ENCODE data around the gene MCC. TPM values are rescaled to one million over a fixed set of nuclear protein-coding genes. Genes with fewer than 3 reads are reported as not detected.

The MCC gene
- total RNA-seq, 1 donor from 2014 or later: 2.5 TPM

DNA sequence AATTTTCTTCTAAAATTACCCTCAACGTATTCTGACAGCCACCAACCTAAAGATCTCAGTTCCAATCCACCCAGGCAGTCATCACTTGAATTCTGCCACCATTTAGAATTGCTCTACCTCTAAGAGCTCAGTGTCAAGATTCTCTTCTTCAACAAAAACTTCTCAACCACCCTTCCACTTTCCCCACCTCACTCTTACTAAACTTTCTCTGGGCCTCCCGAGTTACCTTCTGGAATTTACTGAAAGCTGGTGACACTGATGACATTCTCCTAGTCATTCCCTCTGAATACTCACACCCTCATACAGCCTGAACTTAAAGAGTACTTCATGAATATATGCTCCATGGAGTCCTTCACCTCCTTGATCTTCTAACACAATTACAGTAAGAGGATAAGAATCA lies 263.0 kb downstream of the MCC start:
- H3K4me1 ChIP-seq: no peaks in the 10 kb centered on the region
- no peak overlapping the region for H3K4me3 ChIP-seq
- DNase-seq (ENCODE audit: low spot score): no peak
- no peaks in the 10 kb centered on the region for H3K27me3 ChIP-seq
- no peaks in the 10 kb centered on the region for H3K36me3 ChIP-seq
- H3K4me3 Mint-ChIP-seq: no peak overlapping the region
- peaks cover 2% of the 10 kb centered on the region for H3K27me3 Mint-ChIP-seq (ENCODE audit: insufficient read depth, low read depth)
- no peak overlapping the region for H3K27ac Mint-ChIP-seq
- no peaks in the 10 kb centered on the region for H3K79me2 ChIP-seq (ENCODE audit: low read depth)
- no peak overlapping the region for H3K9ac ChIP-seq
- TF ChIP-seq EZH2phosphoT487 (IDR thresholded peaks at IDR 0.05): no peak
- no peak for TF ChIP-seq EZH2 (IDR thresholded peaks at IDR 0.05)
- TF ChIP-seq, protein P1, sequence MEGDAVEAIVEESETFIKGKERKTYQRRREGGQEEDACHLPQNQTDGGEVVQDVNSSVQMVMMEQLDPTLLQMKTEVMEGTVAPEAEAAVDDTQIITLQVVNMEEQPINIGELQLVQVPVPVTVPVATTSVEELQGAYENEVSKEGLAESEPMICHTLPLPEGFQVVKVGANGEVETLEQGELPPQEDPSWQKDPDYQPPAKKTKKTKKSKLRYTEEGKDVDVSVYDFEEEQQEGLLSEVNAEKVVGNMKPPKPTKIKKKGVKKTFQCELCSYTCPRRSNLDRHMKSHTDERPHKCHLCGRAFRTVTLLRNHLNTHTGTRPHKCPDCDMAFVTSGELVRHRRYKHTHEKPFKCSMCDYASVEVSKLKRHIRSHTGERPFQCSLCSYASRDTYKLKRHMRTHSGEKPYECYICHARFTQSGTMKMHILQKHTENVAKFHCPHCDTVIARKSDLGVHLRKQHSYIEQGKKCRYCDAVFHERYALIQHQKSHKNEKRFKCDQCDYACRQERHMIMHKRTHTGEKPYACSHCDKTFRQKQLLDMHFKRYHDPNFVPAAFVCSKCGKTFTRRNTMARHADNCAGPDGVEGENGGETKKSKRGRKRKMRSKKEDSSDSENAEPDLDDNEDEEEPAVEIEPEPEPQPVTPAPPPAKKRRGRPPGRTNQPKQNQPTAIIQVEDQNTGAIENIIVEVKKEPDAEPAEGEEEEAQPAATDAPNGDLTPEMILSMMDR (IDR thresholded peaks at IDR 0.05): no peak
- H4K20me1 ChIP-seq (ENCODE audit: low read depth): no peaks in the 10 kb centered on the region
- H3K4me1 Mint-ChIP-seq: no peaks in the 10 kb centered on the region
- H3K9me3 ChIP-seq (ENCODE audit: low read depth): no peaks in the 10 kb centered on the region
- H2AFZ ChIP-seq (replicated peaks): no peak overlapping the region
- H3K4me2 ChIP-seq: no peak overlapping the region
- H3K36me3 Mint-ChIP-seq: peaks cover 1% of the 10 kb centered on the region
- no peaks in the 10 kb centered on the region for H3F3A ChIP-seq (ENCODE audit: low read depth)
- peaks cover 5% of the 10 kb centered on the region for H3K9me3 Mint-ChIP-seq
- H3K27ac ChIP-seq: no peak overlapping the region

DNA sequence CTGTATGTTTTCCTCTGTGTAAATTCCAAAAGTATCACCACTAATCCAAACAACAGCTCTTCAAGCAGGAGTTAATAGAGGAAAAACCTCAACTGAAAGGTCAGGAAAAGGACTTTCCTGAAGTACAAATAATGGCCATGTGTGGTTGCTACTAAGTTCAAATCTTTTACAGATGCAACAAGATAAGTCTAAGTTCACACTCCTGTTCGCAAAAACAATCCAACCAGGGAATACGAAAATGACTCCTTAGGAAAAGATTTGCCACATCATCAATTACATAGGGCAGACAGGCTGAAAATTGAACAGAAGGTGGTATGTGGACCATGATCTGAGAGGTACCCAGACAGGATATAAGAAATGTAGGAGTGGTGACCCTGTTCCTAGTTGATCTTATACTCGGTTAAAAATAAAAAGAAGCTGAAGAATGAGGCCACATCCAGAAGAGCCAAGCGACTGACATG lies 263.6 kb downstream of the MCC start:
- Histone ChIP-seq H3K9me3 (ENCODE audit: low read depth) (no peaks in the 10 kb centered on the region), H3K27ac (no peak overlapping the region), H3K27me3 (no peaks in the 10 kb centered on the region), H3K36me3 (no peaks in the 10 kb centered on the region), H3K79me2 (ENCODE audit: low read depth) (no peaks in the 10 kb centered on the region), H3F3A (ENCODE audit: low read depth) (no peaks in the 10 kb centered on the region), H3K4me3 (no peak overlapping the region), H3K4me1 (no peaks in the 10 kb centered on the region), H3K4me2 (no peak overlapping the region), H3K9ac (no peak overlapping the region), H2AFZ (replicated peaks) (no peak overlapping the region), H4K20me1 (ENCODE audit: low read depth) (no peaks in the 10 kb centered on the region)
- no peak overlapping the region for H3K27ac Mint-ChIP-seq
- peaks cover 2% of the 10 kb centered on the region for H3K27me3 Mint-ChIP-seq (ENCODE audit: insufficient read depth, low read depth)
- H3K36me3 Mint-ChIP-seq: peaks cover 1% of the 10 kb centered on the region
- no peak overlapping the region for H3K4me3 Mint-ChIP-seq
- H3K4me1 Mint-ChIP-seq: peaks cover 1% of the 10 kb centered on the region
- no peak for DNase-seq (ENCODE audit: low spot score)
- TF ChIP-seq EZH2 (IDR thresholded peaks at IDR 0.05): no peak
- TF ChIP-seq EZH2phosphoT487 (IDR thresholded peaks at IDR 0.05): no peak
- TF ChIP-seq, protein P1 (IDR thresholded peaks at IDR 0.05): no peak
- peaks cover 7% of the 10 kb centered on the region for H3K9me3 Mint-ChIP-seq

DNA sequence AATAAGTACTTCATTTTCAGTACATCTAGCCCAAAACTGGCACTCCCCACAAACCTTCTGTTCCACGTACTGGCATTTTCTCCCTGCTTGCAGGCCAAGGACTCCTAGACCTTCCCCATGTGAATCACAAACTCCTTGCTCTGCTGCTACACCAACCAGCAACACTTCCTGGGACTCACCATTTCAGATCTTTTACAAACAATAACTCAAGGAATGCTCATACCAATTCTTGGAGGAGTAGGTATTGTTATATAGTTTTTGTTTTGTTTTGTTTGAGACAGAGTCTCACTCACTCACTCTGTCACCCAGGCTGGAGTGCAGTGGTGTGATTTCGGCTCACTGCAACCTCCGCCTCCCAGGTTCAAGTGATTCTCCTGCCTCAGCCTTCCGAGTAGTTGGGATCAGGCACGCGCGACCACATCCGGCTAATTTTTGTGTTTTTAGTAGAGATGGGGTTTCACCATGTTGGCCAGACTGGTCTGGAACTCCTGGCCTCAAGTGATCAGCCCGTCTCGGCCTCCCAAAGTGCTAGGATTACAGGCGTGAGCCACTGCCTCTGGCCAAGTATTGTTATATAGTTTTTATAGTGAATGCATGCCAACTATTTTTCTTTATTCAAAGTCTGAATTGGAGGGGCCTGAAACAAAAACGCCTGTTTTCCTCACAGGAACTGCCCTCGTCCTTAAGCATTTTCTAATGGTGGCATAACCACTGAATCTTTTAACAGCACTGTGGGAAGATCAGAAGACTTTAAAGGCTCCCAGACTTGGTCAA lies 264.2 kb downstream of the MCC start:
- no peaks in the 10 kb centered on the region for H3K79me2 ChIP-seq (ENCODE audit: low read depth)
- H3K9me3 ChIP-seq (ENCODE audit: low read depth): no peaks in the 10 kb centered on the region
- H3K4me3 Mint-ChIP-seq: no peak overlapping the region
- DNase-seq (ENCODE audit: low spot score): no peak
- H4K20me1 ChIP-seq (ENCODE audit: low read depth): no peaks in the 10 kb centered on the region
- no peak overlapping the region for H2AFZ ChIP-seq (replicated peaks)
- H3K36me3 Mint-ChIP-seq: peaks cover 1% of the 10 kb centered on the region
- H3K4me1 Mint-ChIP-seq: peaks cover 7% of the 10 kb centered on the region
- H3K4me3 ChIP-seq: no peak overlapping the region
- no peak overlapping the region for H3K9ac ChIP-seq
- H3K27ac ChIP-seq: no peak overlapping the region
- TF ChIP-seq, protein P1 (IDR thresholded peaks at IDR 0.05): no peak
- TF ChIP-seq EZH2 (IDR thresholded peaks at IDR 0.05) (no peak), EZH2phosphoT487 (IDR thresholded peaks at IDR 0.05) (no peak)
- H3K27ac Mint-ChIP-seq: no peak overlapping the region
- no peaks in the 10 kb centered on the region for H3K4me1 ChIP-seq
- peaks cover 2% of the 10 kb centered on the region for H3K27me3 Mint-ChIP-seq (ENCODE audit: insufficient read depth, low read depth)
- H3K36me3 ChIP-seq: no peaks in the 10 kb centered on the region
- peaks cover 2% of the 10 kb centered on the region for H3K27me3 ChIP-seq
- no peak overlapping the region for H3K4me2 ChIP-seq
- H3F3A ChIP-seq (ENCODE audit: low read depth): no peaks in the 10 kb centered on the region
- H3K9me3 Mint-ChIP-seq: peaks cover 7% of the 10 kb centered on the region
